ENCODE measurements around the gene TMEM178B.
A peak's percentile ranks its signal among the peaks of the same experiment; 100 is the strongest.
"Not testable (repeated sequence)": the region's sequence is repeated elsewhere in the genome, so short reads cannot be mapped to it uniquely, and the experiment has no call there.

Gene TMEM178B

DNA sequence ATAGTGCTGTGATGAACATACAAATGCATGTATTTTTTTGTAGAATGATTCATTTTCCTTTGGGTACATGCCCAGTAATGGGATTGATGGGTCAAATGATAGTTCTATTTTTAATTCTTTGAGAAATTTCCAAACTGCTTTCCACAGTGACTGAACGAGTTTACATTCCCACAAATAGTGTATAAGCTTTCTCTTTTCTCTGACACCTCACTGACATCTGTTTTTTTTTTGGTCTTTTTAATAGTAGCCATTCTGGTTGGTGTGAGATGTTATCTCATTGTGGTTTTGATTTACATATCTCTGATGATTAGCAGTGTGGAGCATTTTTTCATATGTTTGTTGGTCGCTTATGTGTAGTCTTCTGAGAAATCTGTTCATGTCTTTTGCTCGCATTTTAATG is 282.3 kb downstream of the TMEM178B start:
- no peak for DNase-seq
- intact Hi-C loops (cut with DNase I) = no loop called here

DNA sequence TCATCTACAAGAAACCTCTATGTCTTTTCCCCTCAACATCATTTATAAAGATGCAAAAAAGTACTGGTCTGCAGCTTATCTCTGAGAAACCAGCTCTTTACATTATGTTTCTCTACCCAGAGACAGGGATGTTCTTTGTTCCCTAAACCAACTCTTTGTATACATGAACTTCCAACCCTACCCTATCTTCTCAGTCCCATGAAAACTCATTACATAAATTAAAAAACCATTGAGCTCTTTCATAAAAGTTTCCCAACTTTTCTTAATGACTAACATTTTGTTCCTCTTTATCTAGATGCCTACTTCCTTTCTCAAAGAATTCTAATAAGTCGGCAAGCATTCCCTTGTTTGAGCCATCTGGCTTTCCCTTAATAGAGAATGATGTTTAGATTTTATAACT is 284.5 kb downstream of the TMEM178B start:
- intact Hi-C loops (cut with DNase I) = no loop called here
- no peak for DNase-seq

GRCh38 chr7:141359262-141359661 is 285.4 kb downstream of the TMEM178B start:
- intact Hi-C loops (cut with DNase I) = no loop called here
- no peak for DNase-seq

DNA sequence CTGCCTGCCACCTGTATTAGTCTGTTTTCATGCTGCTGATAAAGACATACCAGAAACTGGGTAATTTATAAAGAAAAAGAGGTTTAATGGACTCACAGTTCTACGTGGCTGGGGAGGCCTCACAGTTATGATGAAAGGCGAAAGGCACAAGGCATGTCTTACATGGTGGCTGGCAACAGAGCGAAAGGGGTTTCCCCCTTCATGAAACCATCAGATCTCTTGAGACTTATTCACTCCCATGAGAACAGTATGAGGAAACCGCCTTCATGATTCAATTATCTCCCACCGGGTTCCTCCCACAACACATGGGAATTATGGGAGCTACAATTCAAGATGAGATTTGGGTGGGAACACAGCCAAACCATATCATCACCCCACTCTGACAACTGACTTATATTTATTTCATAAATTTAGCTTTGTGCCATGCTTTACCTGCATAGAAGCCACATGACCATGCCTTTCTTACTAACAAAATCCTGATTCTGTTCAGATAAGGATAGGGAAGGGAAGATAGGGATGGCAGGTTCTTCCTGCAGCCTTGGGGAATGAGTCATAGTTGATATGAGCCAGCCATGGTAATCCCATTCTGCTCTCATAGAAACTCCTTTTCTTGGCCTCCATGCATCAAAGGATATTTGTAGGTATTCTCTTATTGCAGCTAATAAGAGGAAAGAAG is 286.0 kb downstream of the TMEM178B start:
- DNase-seq = peak in 3 of 42 donors; percentile 16 to 38 (median 37)
- intact Hi-C loops (cut with DNase I) = no loop called here

DNA sequence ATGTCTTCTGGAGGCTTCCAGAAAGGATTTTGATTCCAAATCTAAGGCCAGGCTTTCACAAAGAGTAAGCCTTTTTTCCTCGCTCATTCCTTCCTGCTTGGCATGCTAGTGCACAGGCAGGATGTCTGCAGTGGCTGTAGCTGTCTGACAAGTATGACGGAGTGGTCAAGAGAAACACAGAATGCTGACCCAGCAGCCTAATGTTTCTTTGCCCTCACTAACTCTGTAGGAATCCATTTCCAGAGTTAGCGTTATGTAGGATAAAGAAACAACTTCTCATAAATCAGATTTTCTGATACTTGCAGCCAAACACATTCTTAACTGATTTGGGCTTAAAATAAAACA is 286.5 kb downstream of the TMEM178B start:
- intact Hi-C loops (cut with DNase I) = no loop called here
- DNase-seq = no peak

- no peak for DNase-seq
- intact Hi-C loops (cut with DNase I) = no loop called here
These were observed 286.9 kb downstream of the TMEM178B start for GRCh38 chr7:141360803-141361202.

GRCh38 chr7:141361479-141361878 is 287.6 kb downstream of the TMEM178B start:
- DNase-seq = no peak
- intact Hi-C loops (cut with DNase I) = no loop called here

DNA sequence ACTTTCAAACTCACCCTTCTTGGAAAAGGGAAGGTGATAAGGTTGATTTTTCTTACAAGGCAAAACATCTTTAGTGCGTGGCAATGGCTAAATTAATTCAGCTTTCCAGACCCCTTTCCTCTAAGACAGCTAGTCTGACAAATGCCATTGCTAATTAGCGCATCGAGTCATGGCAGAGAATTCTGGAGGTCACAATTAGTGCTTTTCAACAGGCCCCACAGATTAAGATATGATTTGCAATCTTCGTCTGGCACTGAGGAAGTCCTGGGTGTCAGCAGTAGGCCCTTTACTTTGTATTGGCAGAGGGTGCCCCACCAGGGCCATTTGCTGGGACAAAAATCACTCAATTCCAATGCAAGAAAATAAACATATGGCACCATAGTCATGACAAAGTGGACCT is 288.1 kb downstream of the TMEM178B start:
- DNase-seq = no peak
- intact Hi-C loops (cut with DNase I) = no loop called here

- no peak for DNase-seq
These were observed 288.9 kb downstream of the TMEM178B start for GRCh38 chr7:141362580-141363435.

GRCh38 chr7:141363748-141364147 is 289.9 kb downstream of the TMEM178B start:
- DNase-seq = no peak
- intact Hi-C loops (cut with DNase I) = no loop called here

More at GRCh38 chr7:141362580-141363435, 288.9 kb downstream of the TMEM178B start:
- intact Hi-C loops (cut with DNase I) = no loop called here

DNA sequence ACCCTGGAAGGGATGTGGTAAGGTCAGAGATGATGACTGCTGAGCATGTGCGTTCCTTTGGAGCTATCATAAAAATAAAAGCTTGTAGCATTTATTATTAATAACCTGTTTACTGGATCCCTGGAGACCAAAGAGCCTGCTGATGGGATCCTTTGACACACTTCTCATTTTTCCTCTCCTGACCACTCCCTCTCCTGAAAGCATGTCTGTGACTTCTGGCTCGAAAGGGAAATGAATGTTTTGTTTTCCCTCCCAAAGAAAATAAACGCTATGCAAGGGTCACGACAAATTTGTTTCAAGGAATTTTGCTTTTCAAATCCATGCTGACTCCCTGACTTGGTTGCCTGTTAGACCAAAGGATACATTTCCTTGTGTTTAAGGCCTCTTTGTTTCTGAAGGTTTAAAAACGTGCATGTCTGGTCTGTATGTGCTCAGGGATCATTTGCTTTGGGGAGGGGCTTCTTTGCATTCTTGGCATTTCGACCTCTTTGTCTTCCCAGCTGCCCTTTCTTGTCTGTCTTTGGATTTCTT is 292.3 kb downstream of the TMEM178B start:
- intact Hi-C loops (cut with DNase I) = no loop called here
- DNase-seq = no peak

GRCh38 chr7:141369422-141369821 is 295.6 kb downstream of the TMEM178B start:
- intact Hi-C loops (cut with DNase I) = no loop called here
- peak in 14 of 42 donors; percentile 18 to 68 (median 34) for DNase-seq

DNA sequence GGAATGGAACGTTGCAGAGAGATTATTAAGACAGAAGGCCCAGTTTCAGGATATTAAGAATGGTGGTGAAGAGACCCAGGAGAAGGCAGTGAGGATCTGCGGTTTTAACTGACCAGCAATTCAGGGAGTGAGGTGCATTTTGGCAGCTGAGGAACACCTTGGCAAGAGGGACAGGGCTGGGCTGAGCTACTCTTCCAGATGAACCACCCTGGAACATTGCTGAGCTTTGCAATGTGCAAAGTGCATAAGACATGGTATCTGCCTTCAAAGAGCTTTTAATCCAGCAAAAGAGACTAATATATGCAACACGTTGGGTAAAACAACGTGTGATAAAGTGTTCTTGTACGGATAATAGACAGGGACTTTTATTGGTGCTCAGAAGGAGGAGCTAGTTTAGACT is 296.3 kb downstream of the TMEM178B start:
- intact Hi-C loops (cut with DNase I) = no loop called here
- no peak for DNase-seq

DNA sequence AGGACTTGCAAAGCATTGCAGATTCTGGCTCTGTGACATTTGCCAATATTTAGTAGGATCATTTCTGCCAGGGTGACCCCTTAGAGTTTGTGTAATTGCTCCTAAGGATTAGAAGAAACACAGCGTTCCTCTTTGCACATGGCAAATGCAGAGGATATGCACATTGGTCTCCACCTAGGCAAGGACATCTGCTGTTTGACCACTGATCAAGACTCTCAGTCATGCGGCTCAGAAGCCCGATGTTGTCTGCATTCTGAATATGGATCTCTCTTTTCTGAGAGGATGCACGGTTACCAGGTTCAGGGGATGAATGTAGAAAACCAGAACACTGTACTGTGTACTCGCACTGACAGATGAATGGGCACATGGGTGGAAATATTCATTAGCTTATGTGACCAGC is 296.8 kb downstream of the TMEM178B start:
- intact Hi-C loops (cut with DNase I) = no loop called here
- no peak for DNase-seq

- intact Hi-C loops (cut with DNase I) = no loop called here
- DNase-seq = peak in 7 of 42 donors; percentile 16 to 51 (median 27)
These were observed 300.6 kb downstream of the TMEM178B start for GRCh38 chr7:141374425-141374824.

- intact Hi-C loops (cut with DNase I) = no loop called here
- no peak for DNase-seq
These were observed 301.6 kb downstream of the TMEM178B start for GRCh38 chr7:141375442-141375841.

DNA sequence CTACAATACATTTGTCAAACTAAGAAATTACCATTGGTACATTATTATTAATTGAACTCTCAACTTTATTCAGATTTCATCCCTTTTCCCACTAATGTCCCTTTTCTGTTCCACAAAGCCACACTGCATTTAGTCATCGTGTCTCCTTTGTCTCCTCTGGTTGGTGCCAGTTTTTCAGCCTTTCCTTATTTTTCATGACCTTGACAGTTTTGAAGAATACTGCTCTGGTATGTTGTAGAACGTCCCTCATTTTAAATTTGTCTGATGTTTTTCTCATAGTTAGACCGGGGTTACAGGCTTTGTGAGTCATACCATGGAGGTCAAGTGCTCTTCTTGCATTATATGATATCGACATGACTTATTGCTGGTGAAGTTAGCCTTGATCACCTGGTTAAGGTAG is 304.0 kb downstream of the TMEM178B start:
- peak in 1 of 42 donors; percentile 20 for DNase-seq
- intact Hi-C loops (cut with DNase I) = no loop called here

GRCh38 chr7:141378405-141378804 is 304.5 kb downstream of the TMEM178B start:
- intact Hi-C loops (cut with DNase I) = no loop called here

DNA sequence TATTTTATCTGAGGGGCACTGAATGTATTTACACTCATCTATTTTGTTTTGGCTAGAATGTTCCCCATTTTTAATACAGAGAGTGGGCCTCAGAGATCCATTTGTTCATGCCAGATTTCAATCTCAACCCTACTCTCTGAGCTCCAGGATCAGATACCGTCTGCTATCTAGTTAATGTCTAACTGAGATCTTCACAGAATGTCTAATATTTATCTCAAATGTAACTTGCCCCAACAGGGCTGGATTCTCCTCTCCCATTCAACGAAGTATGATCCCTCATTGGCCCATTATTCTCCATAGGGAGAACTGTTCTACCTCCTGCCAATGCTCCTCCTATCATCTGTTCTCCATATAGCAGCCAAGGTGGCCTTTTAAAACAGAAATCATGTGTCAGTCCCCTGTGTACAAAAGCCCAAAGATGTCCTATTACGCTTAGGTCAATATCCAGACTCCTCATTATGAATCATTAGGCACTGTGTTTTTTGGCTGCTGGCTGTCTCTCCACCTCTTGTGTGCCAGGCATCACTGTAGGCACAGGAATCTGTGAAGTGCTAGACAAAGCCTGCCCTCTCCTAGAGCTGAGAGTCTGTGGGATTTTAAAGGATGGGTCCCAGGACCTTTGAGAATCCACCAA is 308.0 kb downstream of the TMEM178B start:
- peak in 1 of 42 donors; percentile 35 for DNase-seq
- intact Hi-C loops (cut with DNase I) = no loop called here

More at GRCh38 chr7:141378405-141378804, 304.5 kb downstream of the TMEM178B start:
- peak in 1 of 42 donors; percentile 7 for DNase-seq

DNA sequence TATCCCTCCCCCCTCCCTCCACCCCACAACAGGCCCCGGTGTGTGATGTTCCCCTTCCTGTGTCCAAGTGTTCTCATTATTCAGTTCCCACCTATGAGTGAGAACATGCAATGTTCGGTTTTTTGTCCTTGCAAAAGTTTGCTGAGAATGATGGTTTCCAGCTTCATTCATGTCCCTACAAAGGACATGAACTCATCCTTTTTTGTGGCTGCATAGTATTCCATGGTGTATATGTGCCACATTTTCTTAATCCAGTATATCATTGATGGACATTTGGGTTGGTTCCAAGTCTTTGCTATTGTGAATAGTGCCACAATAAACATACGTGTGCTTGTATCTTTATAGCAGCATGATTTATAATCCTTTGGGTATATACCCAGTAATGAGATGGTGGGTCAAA is 309.5 kb downstream of the TMEM178B start:
- intact Hi-C loops (cut with DNase I); DNase-seq: not testable (repeated sequence)
